ENCODE measurements around the gene VAC14. TPM values are rescaled to one million over a fixed set of nuclear protein-coding genes. Genes with fewer than 3 reads are reported as not detected.

Gene VAC14
- total and polyA plus RNA-seq, 3 donors from 2014 or later = 41.0 to 80.5 (median 61.8) TPM

GRCh38 chr16:70757183-70757582, 43.8 kb downstream of the VAC14 start:
- no peak overlapping the region for H3K4me3 ChIP-seq
- H3K27me3 ChIP-seq = no peaks in the 10 kb centered on the region
- H3K27ac ChIP-seq = no peak overlapping the region
- TF ChIP-seq POLR2A (IDR thresholded peaks at IDR 0.05) (no peak), CTCF (IDR thresholded peaks at IDR 0.05) (no peak)
- no peaks in the 10 kb centered on the region for H3K36me3 ChIP-seq (ENCODE audit: low read depth, missing control alignments)
- H3K9me3 ChIP-seq = no peaks in the 10 kb centered on the region
- H3K4me1 ChIP-seq = peaks cover 4% of the 10 kb centered on the region
- 94 to 95% methylated on average over 4 to 9 of the region's 9 CpGs for WGBS, 2 donors
- intact Hi-C loops (cut with DNase I; ENCODE audit: low total_unique reads) = no loop called here
- DNase-seq = no peak

DNA sequence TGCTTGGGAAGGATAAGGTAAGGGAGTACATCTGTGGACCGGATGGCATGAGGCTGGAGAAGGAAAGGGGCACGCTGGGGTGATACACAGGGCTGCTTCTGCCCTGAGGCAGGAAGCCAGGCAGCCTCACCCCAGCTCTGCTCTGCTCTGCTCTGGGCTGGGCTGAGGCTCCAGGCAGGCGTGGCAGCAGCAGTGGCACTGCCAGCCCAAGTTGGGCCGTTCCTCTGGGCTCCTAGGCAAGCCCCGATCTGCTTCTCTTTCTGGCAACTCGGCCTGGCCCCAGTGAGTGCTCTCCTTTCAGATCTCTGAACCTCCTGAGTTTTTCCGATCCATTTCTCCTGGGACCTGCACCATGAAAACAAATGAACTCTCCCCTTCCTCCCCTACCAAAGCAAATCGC, 44.9 kb downstream of the VAC14 start:
- no peak for DNase-seq
- no peaks in the 10 kb centered on the region for H3K9me3 ChIP-seq
- no peaks in the 10 kb centered on the region for H3K27me3 ChIP-seq
- TF ChIP-seq CTCF (IDR thresholded peaks at IDR 0.05) = no peak
- TF ChIP-seq POLR2A (IDR thresholded peaks at IDR 0.05) = no peak
- intact Hi-C loops (cut with DNase I; ENCODE audit: low total_unique reads) = no loop called here
- H3K36me3 ChIP-seq (ENCODE audit: low read depth, missing control alignments) = no peaks in the 10 kb centered on the region
- H3K4me3 ChIP-seq = no peak overlapping the region
- no peak overlapping the region for H3K27ac ChIP-seq
- peaks cover 16% of the 10 kb centered on the region for H3K4me1 ChIP-seq
- WGBS, 2 donors = 93 to 98% methylated on average over 8 of the region's 8 CpGs

DNA sequence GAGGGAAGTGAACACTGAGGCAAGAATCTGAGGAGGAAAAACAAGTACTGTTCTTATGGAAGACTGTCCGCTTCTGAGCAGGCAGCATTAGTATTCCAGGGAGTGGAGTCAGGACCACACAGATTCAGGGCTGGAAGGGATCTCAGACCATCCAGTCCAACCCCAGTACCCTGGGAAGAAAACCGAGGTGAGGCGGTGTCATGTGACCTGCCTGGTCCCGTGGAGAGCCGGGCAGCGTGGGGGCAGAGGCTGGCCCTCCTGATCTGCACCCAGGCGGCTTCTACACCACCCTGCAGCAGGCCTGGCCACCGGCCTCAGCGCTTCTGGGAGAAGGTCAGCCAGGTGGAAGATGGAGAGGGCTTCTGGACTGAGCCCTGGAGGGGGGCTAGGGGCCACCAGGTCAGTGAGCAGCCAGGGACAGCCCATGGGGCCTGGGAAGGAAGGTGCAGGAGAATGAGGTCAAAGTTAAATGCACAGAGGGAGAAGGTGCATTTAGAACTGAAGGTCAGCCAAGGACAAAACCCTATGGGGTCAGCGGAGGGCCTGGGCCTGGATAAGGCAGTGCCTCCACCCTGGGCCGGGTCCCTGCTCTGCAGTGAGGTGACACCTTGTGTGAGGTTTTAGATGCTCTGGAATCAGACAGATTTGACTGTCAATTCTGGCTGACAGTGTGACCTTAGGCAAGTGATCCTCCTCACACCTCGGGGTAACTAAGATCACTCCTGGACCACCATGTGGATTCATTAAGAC, 45.9 kb downstream of the VAC14 start:
- intact Hi-C loops (cut with DNase I; ENCODE audit: low total_unique reads) = no loop called here
- WGBS, 2 donors = 79 to 87% methylated on average over 12 of the region's 12 CpGs
- no peak for DNase-seq
- no peak overlapping the region for H3K27ac ChIP-seq
- H3K36me3 ChIP-seq (ENCODE audit: low read depth, missing control alignments) = no peaks in the 10 kb centered on the region
- no peaks in the 10 kb centered on the region for H3K27me3 ChIP-seq
- H3K9me3 ChIP-seq = no peaks in the 10 kb centered on the region
- TF ChIP-seq CTCF (IDR thresholded peaks at IDR 0.05) (no peak), POLR2A (IDR thresholded peaks at IDR 0.05) (no peak)
- H3K4me3 ChIP-seq = no peak overlapping the region
- peaks cover 26% of the 10 kb centered on the region for H3K4me1 ChIP-seq

DNA sequence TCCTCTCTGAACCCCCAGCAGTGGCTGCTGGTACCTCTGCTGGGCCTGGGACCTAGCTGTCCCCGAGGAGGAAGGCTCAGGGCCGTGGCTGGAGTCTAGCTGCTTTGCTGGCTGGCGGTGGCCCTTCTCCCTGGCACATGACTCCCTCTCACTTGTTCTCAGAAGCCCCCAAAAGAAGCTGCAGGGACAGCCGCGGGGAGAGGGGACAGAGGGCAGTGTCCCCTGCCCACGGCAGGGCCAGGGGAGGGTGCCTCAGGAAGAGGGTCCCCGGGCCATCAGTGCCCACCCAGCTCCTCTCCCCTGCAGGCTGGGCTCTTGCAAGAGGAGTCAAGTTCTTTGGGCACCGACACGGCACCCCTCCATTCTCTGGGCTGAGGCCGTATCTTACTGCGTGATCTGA, 46.6 kb downstream of the VAC14 start:
- 88 to 96% methylated on average over 7 to 11 of the region's 11 CpGs for WGBS, 2 donors
- DNase-seq = no peak
- no peaks in the 10 kb centered on the region for H3K27me3 ChIP-seq
- no peak overlapping the region for H3K27ac ChIP-seq
- TF ChIP-seq CTCF (IDR thresholded peaks at IDR 0.05) = no peak
- no peak for TF ChIP-seq POLR2A (IDR thresholded peaks at IDR 0.05)
- H3K4me1 ChIP-seq = peaks cover 32% of the 10 kb centered on the region
- no peaks in the 10 kb centered on the region for H3K36me3 ChIP-seq (ENCODE audit: low read depth, missing control alignments)
- intact Hi-C loops (cut with DNase I; ENCODE audit: low total_unique reads) = no loop called here
- H3K9me3 ChIP-seq = no peaks in the 10 kb centered on the region
- H3K4me3 ChIP-seq = no peak overlapping the region
